Fibroblast of peridontal ligament (primary cell): ENCODE results near the gene CXCR4.
"Not testable (repeated sequence)": the region's sequence is repeated elsewhere in the genome, so short reads cannot be mapped to it uniquely, and the experiment has no call there.

Experiments
- DNase-seq: peaks from one replicate; pipeline ENCODE4 v3.0.0-alpha.2; 2010; ENCODE audit errors: extremely low read depth

CXCR4 gene

GRCh38 chr2:136077107-136077506 lies 40.8 kb downstream of the CXCR4 start:
- DNase-seq = no peak

- no peak for DNase-seq
These were observed 42.5 kb downstream of the CXCR4 start for GRCh38 chr2:136075476-136075875.

- DNase-seq = no peak
These were observed 45.3 kb downstream of the CXCR4 start for GRCh38 chr2:136072621-136073020.

- DNase-seq = not testable (repeated sequence)
These were observed 46.1 kb downstream of the CXCR4 start for GRCh38 chr2:136071887-136072286.

GRCh38 chr2:136070913-136071312 lies 47.0 kb downstream of the CXCR4 start:
- DNase-seq = no peak

GRCh38 chr2:136069773-136070172 lies 48.2 kb downstream of the CXCR4 start:
- DNase-seq = no peak

- DNase-seq = no peak
These were observed 49.2 kb downstream of the CXCR4 start for GRCh38 chr2:136068581-136069227.

GRCh38 chr2:136067897-136068580 lies 49.9 kb downstream of the CXCR4 start:
- no peak for DNase-seq

GRCh38 chr2:136067459-136067858 lies 50.5 kb downstream of the CXCR4 start:
- no peak for DNase-seq

- DNase-seq = no peak
These were observed 52.0 kb downstream of the CXCR4 start for GRCh38 chr2:136065907-136066306.

GRCh38 chr2:136065384-136065783 lies 52.6 kb downstream of the CXCR4 start:
- no peak for DNase-seq
